GM21381 (cell line): ENCODE results near the gene STARD10.
"Not testable (repeated sequence)": the region's sequence is repeated elsewhere in the genome, so short reads cannot be mapped to it uniquely, and the experiment has no call there.

Experiments used
- ATAC-seq: cut with Tn5 transposase; IDR thresholded peaks from one replicate; pipeline ENCODE4 v1.9.1; 2021; ENCODE audit warnings: mild to moderate bottlenecking, moderate library complexity; ENCODE audit not compliant: unreplicated experiment

STARD10 gene

DNA sequence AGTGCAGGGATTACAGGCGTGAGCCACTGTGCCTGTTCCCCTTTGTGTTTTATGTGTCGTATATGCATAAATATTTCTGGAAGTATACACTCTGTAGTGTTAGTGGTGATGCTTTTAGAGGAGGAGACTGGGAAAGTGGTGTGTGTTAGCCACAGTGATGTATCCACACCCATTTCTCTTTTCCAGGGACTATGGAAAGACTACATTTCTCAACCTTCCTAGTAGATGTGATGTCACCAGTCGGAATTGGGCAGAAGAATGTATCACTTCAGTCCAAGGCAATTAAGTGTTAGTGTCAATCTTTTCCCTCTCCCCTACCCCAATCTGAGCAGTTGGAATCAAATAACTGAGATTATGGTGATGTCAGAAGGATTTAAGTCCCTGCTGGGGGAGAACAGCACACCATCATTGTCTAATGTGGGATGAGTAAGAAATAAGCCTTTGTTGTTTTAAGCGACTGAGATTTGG, 14.5 kb upstream of the STARD10 start:
- ATAC-seq: no peak

DNA sequence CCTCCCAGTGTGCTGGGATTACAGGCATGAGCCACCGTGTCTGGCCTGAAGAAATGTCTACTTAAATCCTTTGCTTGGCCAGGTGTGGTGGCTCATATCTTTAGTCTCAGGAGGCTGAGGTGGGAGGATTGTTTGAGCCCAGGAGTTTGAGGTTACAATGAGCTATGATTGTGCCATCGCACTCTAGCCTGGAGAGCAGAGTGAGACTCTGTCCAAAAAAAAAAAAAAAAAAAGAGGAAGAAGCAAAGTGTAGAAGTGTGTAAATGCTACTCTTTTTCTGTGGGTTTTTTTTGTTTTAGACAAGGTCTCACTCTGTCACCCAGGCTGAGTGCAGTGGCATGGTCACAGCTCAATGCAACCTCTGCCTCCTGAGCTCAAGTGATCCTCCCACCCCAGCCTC, 13.9 kb upstream of the STARD10 start:
- ATAC-seq: no peak

DNA sequence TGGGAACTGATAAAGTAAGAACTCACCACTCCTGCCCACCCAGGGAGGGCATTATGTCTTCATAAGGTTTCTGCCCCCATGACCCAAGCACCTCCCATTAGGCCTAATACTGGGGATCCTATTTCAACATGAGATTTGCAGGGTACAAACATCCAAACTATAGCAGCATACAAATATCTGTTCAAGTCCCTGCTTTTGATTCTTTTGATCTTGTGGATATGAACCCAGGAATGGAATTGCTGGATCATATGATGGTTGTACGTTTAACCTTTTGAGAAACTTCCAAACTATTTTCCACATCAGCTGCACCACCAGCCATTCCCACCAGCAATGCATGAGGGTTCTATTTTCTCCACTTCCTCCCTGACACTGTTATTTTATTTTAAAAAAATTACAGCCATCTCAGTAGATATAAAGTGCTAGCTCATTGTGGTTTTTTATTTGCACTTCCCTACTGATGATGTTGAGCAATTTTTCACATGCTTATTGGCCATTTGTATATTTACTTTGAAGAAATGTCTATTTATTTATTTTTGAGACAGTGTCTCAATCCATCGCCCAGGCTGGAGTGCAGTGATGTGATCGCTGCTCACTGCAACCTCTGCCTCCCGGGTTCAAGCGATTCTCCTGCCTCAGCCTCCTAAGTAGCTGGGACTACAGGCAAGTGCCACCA, 13.3 kb upstream of the STARD10 start:
- no peak for ATAC-seq

DNA sequence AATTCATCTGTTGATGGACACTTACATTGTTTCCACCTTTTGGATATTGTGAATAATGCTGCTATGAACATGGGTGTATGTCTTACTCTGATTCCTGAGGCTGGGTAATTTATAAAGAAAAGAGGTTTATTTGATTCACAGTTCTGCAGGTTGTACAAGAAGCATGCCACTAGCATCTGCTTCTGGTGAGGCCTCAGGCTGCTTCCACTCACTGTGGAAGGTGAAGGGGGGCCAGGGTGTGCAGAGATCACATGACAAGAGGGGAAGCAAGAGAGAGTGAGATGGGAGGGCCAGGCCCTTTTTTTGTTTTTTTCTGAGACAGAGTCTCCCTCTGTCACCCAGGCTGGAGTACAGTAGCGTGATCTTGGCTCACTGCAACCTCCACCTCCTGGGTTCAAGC, 12.5 kb upstream of the STARD10 start:
- not testable (repeated sequence) for ATAC-seq

DNA sequence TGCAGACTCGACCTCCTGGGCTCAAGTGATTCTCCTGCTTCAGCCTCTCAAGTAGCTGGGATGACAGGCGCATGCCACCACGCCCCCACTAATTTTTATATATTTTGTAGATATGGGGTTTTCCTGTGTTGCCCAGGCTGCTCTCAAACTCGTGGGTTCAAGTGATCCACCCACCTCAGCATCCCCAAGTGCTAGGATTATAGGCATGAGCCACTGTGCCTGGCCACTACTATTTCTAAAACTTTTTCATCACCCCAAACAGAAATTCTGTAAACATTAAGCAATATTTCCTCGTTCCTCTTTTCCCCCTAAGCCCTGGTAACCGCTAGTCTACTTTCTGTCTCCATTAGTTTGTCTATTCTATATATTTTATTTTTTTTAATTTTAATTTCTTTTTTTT, 11.4 kb upstream of the STARD10 start:
- no peak for ATAC-seq

DNA sequence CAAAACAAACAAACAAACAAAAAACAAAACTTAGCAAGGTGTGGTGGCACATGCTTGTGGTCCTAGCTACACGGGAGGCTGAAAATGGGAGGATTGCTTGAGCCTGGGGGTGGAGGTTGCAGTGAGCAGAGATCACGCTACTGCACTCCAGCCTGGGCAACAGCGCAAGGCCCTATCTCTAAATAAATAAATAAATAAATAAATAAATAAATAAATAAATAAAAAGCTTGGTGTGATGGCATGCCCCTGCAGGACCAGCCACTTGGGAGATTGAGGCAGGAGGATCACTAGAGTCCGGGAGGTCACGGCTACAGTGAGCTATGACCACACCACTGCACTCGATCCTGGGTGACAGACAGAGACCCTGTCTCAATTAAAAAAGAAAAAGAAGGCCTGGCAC, 9.0 kb upstream of the STARD10 start:
- ATAC-seq: no peak

DNA sequence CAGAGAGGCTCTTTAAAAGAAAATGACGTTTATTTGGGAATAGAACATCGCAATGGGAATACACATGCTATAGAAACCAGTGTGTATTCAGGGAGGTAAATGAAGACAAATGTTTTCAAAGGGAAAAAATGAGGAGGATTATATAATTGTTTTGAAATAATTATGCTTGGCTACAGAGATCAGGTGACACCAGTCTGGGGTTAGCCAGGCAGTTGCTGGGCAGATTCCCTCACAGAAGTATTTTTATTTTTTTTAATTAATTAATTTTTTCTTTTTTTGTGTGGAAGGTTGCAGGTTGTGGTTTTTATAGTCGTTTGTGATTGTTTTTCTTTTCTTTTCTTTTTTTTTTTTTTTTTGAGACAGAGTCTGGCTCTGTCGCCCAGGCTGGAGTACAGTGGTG, 5.6 kb upstream of the STARD10 start:
- ATAC-seq: no peak

DNA sequence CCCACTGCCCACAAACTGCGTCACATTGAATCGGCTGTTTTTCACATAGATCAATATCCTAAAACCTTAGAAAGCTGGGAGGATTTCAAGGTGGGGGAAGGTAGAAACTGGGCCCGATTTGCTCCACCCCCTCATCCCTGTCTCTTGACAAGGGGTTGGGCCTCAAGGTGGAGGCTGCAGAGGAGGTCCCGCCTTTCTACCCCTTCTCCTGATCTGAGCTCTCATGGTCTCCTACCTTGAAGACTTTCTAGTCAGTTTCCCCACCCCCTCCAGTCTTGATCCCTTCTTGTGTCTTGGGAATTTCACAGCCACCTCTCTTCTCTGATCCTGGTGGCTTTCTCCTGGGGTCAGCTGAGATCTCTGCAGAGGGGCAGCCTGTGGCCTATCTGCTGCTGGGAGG, 4.5 kb upstream of the STARD10 start:
- no peak for ATAC-seq

DNA sequence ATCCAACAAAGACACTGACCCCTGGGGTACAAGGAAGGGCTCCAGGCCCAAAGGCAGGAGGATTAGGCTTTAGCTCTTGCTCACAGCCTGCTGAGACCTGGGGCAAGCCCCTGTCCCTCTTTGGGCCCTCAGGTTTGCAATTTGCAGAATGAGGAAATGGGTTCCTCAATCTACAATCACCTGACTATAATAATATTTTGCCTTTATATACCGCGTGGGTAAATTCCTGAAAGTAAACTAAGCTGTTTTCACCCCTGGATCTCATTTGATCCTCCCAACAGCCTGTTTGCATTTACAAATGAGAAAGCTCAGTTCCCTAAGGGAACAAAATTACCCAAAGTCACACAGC, 797 bp downstream of the STARD10 start:
- no peak for ATAC-seq

DNA sequence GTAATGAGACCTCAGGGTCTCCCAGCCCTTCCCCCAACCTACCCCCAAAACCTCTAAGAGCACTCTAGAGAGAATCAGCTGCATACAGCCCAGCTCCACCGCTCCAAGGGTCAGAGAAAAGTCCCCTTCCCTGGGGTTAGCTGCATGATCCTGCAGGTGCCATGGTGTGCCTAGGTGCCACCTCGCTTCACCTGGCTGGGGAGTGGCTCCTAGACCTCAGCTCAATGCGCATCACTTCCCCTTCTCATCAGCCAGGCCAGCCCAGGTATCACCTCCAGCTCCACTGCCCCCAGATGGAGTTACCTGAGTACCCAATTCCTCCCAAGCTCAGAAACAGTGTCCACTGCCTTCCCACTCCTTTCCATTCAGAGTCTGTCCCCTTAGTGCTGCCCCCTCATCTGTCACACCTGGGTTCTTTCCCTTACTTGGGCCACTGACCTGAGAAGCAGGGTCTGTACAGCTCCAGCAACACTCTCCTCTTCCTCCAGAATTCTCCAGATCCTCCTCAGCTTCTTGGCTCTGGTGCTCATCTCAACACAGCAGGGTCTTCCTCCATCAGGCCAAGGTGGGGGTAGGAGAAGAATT, 1.3 kb downstream of the STARD10 start:
- no peak for ATAC-seq

DNA sequence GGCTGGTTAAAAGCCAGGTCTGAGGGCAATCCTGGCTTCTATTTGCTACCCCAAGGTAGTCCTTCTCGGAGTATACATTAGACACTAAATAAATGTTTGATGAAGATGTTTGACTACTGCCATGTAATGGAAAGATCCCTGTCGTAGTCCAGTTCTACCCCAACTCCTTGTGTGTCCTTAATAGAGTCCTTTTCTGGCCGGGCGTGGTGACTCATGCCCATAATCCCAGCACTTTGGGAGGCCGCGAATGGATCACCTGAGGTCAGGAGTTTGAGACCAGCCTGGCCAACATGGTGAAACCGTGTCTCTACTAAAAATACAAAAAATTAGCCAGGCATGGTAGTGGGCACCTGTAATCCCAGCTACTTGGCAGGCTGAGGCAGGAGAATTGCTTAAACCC, 2.6 kb downstream of the STARD10 start:
- ATAC-seq: not testable (repeated sequence)

DNA sequence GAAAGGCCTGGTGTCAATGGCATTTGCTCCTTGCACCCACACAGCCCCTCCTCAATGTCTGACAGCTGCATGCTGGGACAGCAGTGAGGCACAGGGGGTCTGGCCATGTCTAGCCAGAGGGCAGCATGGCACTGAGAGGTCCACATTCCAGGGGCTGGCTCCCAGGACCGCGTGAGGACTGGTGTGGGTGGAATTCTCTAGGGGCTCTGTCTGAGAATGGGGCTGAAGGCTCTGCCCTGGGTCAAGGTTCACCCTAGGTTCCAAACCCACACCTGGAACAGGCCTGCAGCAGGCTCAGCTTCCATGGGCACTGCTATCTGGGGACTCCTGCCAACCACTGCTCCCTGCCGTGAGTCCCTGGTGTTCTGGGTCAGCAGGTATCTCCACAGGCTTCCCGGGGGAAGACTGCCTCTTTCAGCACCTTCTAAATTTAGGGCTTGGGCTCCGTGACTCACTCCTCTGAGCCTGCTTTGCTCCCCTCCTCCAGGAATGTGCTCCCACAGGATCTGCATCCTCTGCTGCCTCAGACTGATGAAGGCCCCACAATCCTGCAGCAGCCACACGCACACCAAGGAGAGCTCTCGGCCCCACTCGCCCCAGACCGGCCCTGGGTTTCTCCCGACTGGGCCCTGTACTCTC, 4.2 kb downstream of the STARD10 start:
- ATAC-seq: no peak

DNA sequence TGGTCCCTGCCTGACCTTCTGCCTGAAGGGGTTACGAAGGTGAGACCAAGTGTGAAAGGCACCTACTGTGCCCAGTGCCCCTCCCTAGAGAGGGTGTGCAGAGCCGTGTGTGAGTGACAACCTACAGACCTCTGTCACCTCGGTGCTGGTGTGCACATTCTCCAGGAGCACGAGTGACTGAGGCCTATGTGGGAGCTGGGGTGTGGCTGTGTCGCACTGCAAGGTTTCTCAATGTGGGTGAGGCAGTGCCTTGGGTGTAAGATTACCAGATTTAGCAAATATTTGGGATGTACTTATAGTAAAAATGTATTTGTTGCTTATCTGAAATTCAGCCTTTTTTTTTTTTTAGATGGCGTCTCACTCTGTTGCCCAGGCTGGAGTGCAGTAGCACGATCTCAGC, 5.6 kb downstream of the STARD10 start:
- ATAC-seq: no peak

DNA sequence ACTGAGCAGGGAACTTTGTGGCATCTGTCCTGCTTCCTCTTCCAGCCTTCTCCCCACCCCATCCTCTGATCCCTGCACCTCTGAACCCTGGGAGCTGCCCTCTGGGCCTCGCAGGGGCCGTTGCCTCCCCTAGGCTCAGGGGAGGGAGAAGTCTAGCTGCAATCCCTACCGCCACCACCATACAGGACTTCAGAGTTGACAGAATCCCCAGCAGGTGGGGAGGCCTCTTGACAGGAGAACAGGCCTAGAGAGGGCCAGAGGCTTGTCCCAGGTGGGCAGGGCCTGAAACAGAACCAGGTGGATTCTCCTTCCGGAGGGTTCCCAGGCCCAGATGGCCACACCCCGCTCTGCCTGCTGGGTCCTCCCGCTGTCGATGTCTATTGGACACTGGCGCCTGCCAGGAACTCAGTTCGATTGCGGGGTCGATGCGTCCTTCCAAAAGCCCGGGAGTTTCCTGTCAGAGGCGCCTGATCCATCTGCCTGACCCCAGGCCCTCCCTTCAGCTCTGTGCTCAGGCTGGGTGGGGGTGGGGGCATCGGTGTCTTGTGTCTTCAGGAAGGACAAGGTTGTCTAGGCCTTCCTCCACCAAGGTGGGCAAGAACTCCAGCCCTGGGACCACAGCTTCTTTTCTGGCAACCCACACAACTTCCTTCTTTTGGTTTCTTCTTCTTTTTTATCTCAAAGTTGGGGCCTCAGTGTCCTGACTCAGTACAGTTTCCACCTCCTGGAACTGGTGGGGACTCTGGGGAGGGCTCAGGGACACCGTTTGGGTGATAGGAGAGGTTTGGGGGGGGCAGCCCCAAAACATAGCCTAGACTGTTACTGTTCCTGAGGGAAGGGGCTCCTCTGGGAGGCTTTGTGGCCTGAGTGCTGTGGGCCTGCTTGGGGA, 6.4 kb downstream of the STARD10 start:
- no peak for ATAC-seq

DNA sequence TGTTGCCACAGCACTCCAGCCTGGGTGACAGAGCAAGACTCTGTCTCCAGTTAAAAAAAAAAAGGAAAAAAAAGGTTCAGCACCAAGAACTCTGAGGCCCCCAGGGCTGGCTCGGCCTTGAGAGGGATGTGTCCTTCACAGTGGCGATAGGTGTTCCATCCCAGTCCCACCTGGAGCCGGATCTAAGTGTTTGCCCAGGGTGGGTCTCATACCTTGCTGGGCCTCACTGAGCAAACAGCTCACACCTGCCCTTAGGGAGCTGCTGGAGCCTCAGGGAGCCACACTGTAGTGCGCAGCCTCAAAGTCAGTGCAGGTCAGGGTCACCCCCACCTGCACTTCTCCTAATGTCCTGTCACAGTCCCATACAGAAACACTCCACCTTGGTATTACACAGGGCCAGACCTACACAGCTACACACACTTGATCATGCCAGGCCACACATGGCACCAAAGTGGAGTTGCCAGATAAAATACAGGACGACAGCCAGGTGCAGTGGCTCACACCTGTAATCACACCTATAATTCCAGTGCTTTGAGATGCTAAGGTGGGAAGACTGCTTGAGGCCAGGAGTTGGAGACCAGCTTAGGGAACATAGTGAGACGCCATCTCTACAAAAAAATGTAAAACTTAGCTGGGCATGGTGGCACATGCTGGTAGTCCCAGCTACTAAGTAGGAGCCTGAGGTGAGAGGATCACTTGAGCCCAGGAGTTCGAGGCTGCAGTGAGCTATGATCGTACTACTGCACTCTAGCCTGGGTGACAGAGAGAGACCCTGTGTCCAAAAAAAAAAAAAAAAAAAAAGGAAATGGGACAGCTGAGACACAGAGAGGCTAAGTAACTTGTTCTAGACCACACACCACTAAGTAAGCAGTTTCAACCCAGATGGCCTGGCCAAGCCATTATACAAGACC, 7.3 kb downstream of the STARD10 start:
- no peak for ATAC-seq

DNA sequence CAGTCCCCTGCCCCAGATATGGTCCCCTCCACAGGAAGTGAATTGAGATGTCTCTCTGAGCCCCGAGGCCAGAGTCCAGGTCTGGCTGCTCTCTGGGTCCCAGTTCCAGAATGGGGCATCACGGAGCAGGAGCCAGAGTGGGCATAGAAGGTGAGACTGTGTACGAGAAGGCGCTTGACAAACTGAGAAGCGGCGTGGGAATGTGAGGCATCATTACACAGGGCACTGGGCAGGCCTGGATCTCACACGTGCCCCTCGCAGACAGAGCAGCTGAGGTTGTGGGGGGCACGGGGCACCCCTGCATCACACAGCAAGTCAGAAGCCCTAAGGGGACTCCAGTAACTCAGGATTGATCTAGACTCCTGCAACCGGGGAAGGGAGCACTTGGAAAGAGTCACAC, 9.2 kb downstream of the STARD10 start:
- no peak for ATAC-seq

DNA sequence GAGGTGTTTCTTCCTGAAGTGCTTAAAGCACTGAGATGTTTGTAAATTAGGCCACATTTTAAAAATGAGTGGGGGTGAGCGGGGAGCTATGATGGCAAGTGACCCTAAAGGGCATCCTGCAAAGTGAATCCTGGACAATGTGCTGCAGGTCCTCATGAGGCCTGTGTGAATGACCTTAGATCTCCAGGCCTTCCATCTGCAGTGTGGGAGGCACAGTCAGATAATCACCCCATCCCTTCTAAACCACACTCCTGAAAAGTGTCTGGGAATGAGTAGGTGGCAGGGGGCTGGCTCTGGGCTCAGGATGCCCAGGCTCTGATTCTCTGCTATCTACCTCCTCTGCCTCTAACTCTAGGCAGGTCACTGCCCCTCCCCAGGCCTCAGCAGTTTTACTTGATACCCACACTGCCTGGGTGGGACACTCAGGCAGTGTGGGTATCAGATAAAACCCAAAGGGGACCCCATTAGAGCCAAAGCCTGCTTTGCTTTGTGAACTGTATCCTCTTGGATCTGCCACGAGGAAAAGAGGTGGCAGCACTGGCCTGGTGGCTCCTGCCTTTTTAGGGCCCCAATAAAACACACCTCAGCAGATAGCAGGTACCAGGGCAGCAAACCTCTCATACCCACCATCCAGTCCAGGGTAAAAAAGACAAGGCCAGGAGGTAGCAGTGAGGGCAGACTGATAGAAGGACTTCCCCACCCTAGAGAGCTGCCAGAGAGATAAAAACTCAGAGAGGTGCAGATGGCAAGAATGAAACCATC, 10.5 kb downstream of the STARD10 start:
- no peak for ATAC-seq

DNA sequence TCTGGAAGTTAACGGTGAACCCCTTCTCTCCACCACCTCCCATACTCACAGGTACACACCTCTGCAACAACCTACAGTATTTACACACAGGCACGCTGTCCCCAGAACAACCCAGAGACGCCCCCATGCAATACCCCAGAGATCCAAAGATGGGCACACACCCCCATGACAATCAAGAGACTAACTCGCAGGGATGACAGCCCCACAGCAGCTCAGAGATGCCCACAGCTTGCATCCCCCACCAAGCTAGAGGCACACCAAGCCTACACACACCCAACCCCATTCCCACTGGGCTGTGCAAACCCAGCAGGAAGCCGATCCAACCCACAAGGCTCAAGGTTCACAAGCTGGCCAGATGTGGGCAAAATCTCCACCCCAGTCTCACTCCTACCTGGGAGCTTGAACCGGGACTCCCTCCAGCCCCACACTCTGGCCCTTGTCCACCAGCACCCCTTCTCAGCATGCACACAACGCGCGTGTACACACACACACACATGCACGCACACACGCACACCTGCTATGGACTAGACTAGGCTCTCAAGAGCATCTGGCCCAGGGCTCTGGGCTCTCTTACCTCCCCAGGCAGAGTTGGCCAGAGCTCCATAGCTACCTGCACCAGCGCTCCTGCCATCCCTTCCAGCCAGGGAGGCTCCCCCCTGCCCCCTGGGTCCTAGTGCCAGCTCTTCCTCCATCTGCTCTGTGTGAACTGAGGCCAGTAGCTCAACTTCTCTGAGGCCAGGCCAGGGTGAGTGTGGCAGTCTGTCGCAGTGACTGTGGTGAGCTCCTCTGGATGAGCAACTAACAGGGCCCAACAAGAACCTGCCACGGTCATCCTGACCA, 11.5 kb downstream of the STARD10 start:
- ATAC-seq: no peak
